NCI-H748 (cell line): ENCODE measurements around the gene COA1.
"Not testable (repeated sequence)": the region's sequence is repeated elsewhere in the genome, so short reads cannot be mapped to it uniquely, and the experiment has no call there.

Experiments used
- DNase-seq: peaks from one replicate; lab custom pipeline; 2025; ENCODE audit not compliant: unreplicated experiment; lab: John Stamatoyannopoulos, UW

Gene COA1

DNA sequence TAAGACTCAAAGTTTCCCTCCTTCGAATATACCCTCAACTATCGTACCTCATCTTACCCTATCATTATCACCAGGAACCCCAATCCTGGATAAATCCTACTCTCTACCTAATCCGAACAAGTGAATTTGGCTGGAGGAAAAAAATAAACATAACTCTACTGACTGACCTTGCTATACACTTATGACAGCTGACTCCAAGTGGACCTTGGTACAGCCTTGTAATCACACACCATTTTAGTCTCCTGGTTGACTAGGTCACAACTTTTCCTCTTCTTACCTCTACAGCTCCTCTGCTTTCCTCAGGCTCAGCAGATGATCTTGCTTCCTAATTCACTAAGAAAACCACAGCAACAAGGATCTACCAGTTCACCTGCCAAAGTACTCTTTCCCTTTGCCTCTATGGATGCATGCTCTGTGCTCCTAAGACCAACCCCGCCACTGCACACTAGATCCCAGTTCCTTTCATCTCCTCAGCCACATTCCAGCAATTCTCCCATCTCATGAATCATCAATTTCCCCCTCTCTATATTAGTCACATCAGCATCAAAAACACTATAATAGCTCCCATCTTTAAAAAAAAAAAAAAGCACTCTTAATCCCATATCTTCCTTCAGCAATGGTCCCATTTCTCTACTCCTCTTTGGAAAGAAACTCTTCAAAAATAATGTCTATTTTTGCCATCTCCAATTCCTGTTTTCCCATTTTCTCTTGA, 35.5 kb downstream of the COA1 start:
- DNase-seq = no peak

GRCh38 chr7:43692582-43693373, 36.5 kb downstream of the COA1 start:
- DNase-seq = no peak

DNA sequence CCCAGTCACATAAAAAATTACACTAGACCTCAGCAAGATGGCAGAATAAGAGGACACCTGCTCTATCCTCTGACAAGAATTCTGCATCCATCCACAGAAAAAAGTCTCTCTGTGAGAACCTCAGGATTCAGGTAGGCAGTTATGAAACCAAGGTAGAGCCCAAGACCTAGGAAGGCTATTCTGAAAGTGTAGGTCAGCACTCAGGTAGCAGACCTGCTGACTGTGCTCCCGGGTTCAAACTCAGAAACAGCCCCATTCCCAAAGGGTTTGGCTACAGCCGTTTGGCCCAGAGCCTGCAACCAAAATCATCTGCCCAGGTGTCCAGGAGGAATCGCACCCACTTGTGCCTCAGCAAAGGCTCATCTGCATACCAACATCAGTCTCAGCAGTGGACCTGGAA, 37.7 kb downstream of the COA1 start:
- no peak for DNase-seq

GRCh38 chr7:43689115-43689514, 40.2 kb downstream of the COA1 start:
- DNase-seq = no peak

- not testable (repeated sequence) for DNase-seq
Observed at GRCh38 chr7:43687866-43688265, 41.5 kb downstream of the COA1 start.

DNA sequence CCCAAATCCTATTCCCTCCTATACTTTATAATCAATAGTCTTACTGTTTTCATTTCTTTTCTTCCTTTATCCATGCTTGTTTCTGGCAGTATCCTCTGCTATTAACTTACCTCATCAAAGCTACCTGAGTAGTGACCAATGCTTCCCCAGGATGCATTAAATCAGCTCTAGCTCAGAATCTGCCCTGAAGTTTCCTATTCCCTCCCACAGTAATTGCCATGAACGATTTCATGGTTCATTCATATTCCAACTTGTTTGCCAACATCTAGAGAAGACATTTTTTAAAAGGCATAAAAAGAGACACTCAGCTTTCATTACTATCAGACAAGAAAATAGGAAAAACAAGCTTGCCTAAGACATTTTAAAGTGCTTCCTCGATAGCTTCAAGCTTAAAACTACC, 42.3 kb downstream of the COA1 start:
- no peak for DNase-seq

DNA sequence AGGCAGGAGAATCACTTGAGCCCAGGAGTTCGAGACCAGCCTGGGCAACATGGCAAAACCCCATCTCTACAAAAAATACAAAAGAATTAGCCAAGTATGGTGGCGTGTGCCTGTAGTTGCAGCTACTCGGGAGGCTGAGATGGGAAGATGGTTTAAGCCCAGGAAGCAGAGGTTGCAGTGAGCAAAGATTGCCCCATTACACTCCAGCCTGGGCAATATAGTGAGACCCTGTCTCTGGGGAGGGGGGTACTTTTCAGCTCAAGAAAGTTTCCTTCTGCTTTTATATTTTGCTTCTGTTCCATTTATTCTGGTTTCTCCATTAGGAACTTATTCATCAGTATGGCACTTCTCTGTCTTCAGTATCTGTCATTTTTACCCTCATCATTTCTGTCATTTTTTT, 48.6 kb downstream of the COA1 start:
- DNase-seq = no peak

DNA sequence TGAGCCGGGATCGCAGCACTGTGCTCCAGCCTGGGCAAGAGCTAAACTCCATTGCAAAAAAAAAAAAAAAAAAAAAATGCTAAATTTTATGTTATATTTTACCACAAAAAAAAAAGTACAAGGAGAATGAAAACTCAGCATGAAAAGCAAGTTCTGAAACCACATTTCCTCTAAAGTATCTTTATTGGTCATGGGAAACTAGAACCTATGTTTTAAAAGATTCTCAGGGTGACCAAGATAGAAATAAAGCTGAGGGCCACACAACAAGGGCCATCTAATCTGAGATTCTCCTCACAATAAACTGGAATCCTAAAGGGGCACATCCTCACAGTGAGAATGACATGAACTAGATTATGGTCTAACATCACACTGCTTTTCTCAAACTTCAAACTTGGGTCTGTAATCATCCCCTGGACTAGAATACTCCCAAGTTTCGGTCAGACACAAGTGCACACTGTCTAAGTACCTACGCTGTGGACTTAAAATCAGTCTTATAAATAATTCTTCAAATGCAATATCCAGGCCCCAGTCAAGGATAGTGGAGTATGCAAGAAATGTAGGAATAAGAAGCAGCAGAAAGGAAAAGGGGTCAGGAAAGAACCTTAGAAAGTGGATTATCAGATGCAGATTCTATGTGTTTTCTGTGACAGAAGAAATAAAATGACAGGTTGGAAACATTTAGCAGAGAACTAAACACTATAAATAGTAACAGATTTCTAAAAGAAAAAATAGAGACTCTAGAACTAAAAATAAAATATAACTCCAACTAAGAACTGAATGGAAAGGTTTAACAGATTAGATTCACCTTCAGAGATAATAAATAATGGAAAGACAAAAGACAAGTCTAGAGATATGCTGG, 49.9 kb downstream of the COA1 start:
- DNase-seq = no peak

GRCh38 chr7:43678315-43678714, 51.0 kb downstream of the COA1 start:
- DNase-seq = no peak

DNA sequence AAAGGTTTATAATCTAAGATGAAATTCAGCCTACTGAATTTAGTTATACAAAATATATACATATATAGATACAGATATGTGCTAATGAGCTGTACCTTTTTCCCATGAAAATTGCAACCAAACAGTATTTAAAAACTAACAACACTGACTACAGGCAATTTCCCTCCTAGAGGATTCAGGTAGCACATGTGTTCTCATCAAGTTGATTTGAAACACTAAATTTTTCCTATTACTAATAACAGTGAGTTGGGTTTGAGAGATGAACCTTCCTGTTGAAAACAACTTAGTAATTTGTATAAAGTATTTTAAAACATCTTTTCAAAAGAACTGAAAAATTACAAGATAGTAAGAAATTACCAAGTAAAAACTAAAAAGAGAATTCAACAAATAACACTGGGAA, 51.5 kb downstream of the COA1 start:
- DNase-seq = no peak

DNA sequence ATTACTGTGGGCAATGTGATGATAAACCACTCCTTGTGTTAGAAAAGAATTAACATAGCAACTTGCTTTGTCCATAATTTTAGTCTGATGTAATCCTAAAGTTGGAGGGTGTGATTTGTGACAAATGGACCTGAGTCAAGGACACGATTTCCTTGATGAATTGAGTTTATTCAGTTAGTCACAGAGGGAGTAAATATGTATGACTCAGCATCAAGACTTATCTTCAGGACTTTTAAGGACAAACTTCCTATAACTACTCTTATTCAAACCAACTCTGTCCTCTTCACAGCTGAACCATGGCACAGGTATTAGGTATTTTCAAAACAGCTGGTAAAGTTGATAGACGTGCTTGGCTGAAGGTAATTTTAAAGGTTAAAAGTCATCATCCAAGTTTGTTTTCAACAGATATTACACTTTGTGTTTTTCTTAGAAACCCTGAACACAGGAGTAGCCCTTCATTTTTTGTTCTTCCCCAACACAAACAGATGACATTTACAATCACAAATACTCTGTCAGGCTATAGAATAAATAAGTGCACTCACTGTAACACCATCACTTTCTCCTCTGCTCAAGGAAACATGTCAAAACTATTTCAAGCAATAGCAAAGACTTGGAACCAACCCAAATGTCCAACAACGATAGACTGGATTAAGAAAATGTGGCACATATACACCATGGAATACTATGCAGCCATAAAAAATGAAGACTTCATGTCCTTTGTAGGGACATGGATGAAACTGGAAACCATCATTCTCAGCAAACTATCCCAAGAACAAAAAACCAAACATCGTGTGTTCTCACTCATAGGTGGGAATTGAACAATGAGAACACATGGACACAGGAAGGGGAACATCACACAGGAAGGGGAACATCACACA, 54.5 kb downstream of the COA1 start:
- DNase-seq = no peak

DNA sequence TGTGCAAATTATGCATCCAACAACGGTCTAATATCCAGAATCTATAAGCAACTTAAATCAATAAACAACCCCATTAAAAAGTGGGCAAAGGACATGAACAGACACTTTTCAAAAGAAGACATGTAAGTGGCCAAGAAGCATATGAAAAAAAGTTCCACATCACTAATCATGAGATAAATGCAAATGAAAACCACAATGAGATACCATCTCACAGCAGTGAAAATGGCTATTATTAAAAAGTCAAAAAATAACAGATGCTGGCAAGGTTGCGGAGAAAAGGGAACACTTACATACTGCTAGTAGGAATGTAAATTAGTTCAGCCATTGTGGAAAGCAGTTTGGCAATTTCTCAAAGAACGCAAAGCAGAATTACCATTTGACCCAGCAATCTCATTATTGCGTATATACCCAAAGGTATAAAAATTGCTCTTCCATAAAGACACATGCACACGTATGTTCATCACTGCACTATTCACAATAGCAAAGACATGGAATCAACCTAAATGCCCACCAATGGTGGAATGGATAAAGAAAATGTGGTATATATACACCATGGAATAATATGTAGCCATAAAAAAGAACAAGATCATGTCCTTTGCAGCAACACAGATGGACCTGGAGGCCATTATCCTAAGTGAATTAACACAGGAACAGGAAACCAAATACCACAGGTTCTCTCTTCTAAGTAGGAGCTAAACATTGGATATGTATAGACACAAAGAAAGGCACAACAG, 55.9 kb downstream of the COA1 start:
- not testable (repeated sequence) for DNase-seq

GRCh38 chr7:43671521-43671920, 57.8 kb downstream of the COA1 start:
- DNase-seq = no peak

DNA sequence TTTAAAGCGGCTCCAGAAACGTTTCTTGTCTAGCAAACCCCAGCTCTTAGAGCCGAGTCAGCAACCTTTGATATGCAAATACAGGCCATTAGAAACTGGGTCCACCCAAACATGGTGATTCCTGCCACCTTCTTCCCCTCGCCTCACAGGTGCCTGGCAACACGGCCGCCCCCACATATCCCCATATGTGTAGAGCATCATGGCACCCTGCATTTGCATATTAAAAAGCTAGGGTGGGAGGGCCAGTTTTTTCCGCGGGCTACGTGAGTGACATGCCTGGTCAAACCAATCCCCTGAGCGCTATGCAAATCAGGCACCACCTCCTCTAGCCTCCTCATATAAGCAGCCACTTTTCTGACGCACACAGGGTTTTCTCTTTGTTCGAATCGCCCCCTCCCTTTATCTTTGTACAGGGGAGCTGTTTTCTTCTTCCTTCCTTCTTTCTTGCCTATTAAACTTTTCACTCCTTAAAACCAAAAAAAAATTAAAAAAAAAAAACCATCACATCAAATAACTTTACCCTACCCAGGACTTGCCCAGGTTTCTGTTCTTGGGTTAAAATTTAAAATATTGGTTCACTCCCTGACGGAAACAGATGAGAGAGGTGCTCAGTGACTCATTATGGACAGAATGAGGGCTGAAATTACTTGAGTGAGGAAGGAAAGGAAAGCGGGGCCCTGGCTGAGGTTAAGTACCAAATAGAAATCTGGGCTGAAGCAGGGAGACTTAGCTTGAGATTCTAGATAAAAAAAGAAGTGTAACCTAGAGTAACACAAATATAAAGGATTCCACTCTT, 59.8 kb downstream of the COA1 start:
- DNase-seq = no peak

GRCh38 chr7:43668035-43668434, 61.3 kb downstream of the COA1 start:
- no peak for DNase-seq

- no peak for DNase-seq
Observed at GRCh38 chr7:43666938-43667337, 62.4 kb downstream of the COA1 start.

- DNase-seq = no peak
Observed at GRCh38 chr7:43664681-43665080, 64.6 kb downstream of the COA1 start.

GRCh38 chr7:43660141-43660540, 69.2 kb downstream of the COA1 start:
- no peak for DNase-seq

- no peak for DNase-seq
Observed at GRCh38 chr7:43659549-43659896, 69.8 kb downstream of the COA1 start.
